Measurements from ENCODE around the gene ATP11A. TPM values are rescaled to one million over a fixed set of nuclear protein-coding genes. Genes with fewer than 3 reads are reported as not detected.

The ATP11A gene
- total RNA-seq, 1 experiment from 2014 or later, result 65.3 TPM

- no peaks in the 10 kb centered on the region for H3K9me3 Mint-ChIP-seq
- Histone ChIP-seq H3K56ac (ENCODE audit: insufficient read length, low read depth, low read length) (no peak overlapping the region), H3K79me1 (ENCODE audit: insufficient read depth, low read depth, low read length, poor library complexity, severe bottlenecking) (no peaks in the 10 kb centered on the region), H4K91ac (ENCODE audit: insufficient read length, low read depth, low read length) (no peak overlapping the region), H2BK120ac (ENCODE audit: low read depth, low read length, poor library complexity, severe bottlenecking) (no peak overlapping the region), H2BK20ac (ENCODE audit: low read depth, low read length, poor library complexity, severe bottlenecking) (no peak overlapping the region), H2AFZ (ENCODE audit: low read length) (no peak overlapping the region), H3T11ph (ENCODE audit: low read length) (no peak overlapping the region), H4K5ac (ENCODE audit: insufficient read length, low read depth, low read length) (no peak overlapping the region), H3K18ac (ENCODE audit: insufficient read length, low read depth, low read length) (no peak overlapping the region), H2AK5ac (ENCODE audit: insufficient read length, low read length) (no peak overlapping the region), H3K79me2 (ENCODE audit: insufficient read depth, low read length) (no peaks in the 10 kb centered on the region), H2BK5ac (ENCODE audit: insufficient read length, low read length) (no peak overlapping the region), H3K4ac (ENCODE audit: low read depth, low read length) (no peak overlapping the region), H2BK15ac (ENCODE audit: low read depth, low read length) (no peak overlapping the region), H3K9me3 (ENCODE audit: control insufficient read depth, low read depth, low read length) (no peaks in the 10 kb centered on the region), H3K27ac (ENCODE audit: insufficient read length, low read depth, low read length) (no peak overlapping the region), H4K20me1 (ENCODE audit: control insufficient read depth, insufficient read depth, insufficient read length) (no peaks in the 10 kb centered on the region), H3K27me3 (ENCODE audit: insufficient read depth, low read length) (no peaks in the 10 kb centered on the region; the same call in 1 of the 2 replicates), H3K14ac (ENCODE audit: insufficient read depth, low read length) (no peak overlapping the region), H3K23me2 (ENCODE audit: insufficient read length, low read depth, low read length, poor library complexity, severe bottlenecking) (no peaks in the 10 kb centered on the region), H2BK12ac (ENCODE audit: insufficient read length, low read depth, low read length) (no peak overlapping the region), H3K4me2 (ENCODE audit: insufficient read depth, insufficient read length, low read length) (no peak overlapping the region), H3K23ac (ENCODE audit: insufficient read length, low read depth, low read length) (no peak overlapping the region), H4K8ac (replicated peaks; ENCODE audit: insufficient read length, low read depth, low read length) (no peak overlapping the region), H3K9ac (ENCODE audit: extremely low read depth, insufficient read length, low read length) (peak overlapping the region; percentile 12), H3K4me1 (ENCODE audit: insufficient read depth, low read length) (no peaks in the 10 kb centered on the region)
- H3K4me3 Mint-ChIP-seq, result peak overlapping the region in 1 of 2 experiments; percentile 60; a peak in 2 of 5 replicates
- peak; percentile 95 for DNase-seq
- peaks cover 0 to 11% (median under 1%) of the 10 kb centered on the region in 3 experiments; a peak in 4 of 7 replicates for H3K36me3 Mint-ChIP-seq (ENCODE audit: insufficient read depth in 1 of 3, low read depth in 3 of 3)
- peak overlapping the region in 1 of 3 experiments; percentile 74; a peak in 1 of 7 replicates for H3K27ac Mint-ChIP-seq
- H3K4me1 Mint-ChIP-seq, result peaks cover 7 to 29% of the 10 kb centered on the region in 2 experiments
- TF ChIP-seq CTCF (conservative IDR thresholded peaks at IDR 0.05), result 0 out of 3 replicates have a peak, but pooled peaks have one; percentile 12
- no CpG with 5 or more reads among the region's 25 CpGs for WGBS (ENCODE audit: extremely low coverage, insufficient read length, low lambda C conversion rate)
- H3K27me3 Mint-ChIP-seq (ENCODE audit: low read depth), result peaks cover 32% of the 10 kb centered on the region
These were observed 196.0 kb downstream of the ATP11A start for GRCh38 chr13:112885782-112886268.

Data from H9 (cell line).